Measurements from ENCODE around the gene HDAC10. TPM values are rescaled to one million over a fixed set of nuclear protein-coding genes. Genes with fewer than 3 reads are reported as not detected.

HDAC10 gene
- total and polyA plus RNA-seq, 10 of the 15 experiments (the other 5 are each of a cell fraction or from before 2014, with no cell fraction given): 0.26 to 48.6 (median 5.0) TPM

GRCh38 chr22:50222508-50222907 lies 28.6 kb downstream of the HDAC10 start (continued):
- TF ChIP-seq ASH2L (IDR thresholded peaks at IDR 0.05; ENCODE audit: borderline replicate concordance, low read depth): no peak

GRCh38 chr22:50221410-50222300 lies 29.4 kb downstream of the HDAC10 start:
- TF ChIP-seq RAD21 (IDR thresholded peaks at IDR 0.05; ENCODE audit: insufficient read depth, low read depth, low read length) (0 out of 2 replicates have a peak, but pooled peaks have one; percentile 5), NR2F1 (conservative IDR thresholded peaks at IDR 0.05) (no peak), CTCF (IDR thresholded peaks at IDR 0.05 in 2 of 3, conservative IDR thresholded peaks at IDR 0.05 in 1 of 3; ENCODE audit: control insufficient read depth in 2 of 3, extremely low read depth in 1 of 3, insufficient read depth in 1 of 3, low read depth in 3 of 3, low read length in 3 of 3) (peak in 1 of 3 experiments; percentile 14; a peak in 1 of 6 replicates), SUZ12 (IDR thresholded peaks at IDR 0.05; ENCODE audit: unreplicated experiment) (no peak)
- Histone ChIP-seq H4K20me1 (ENCODE audit: control insufficient read depth, insufficient read depth) (no peaks in the 10 kb centered on the region), H3K36me3 (ENCODE audit: control insufficient read depth in 2 of 2, insufficient read depth in 2 of 2, low read length in 1 of 2) (peaks cover 9 to 61% of the 10 kb centered on the region in 2 experiments; a peak in 3 of 4 replicates), H3K4me3 (no peak overlapping the region), H3K4me2 (ENCODE audit: control insufficient read depth, insufficient read depth) (no peak overlapping the region), H3K79me2 (ENCODE audit: control insufficient read depth, insufficient read depth, low read length) (no peaks in the 10 kb centered on the region), H3K9me3 (replicated peaks; ENCODE audit: control insufficient read depth, insufficient read depth, low read length) (no peaks in the 10 kb centered on the region), H3K9ac (ENCODE audit: control insufficient read depth, insufficient read depth, low read length) (no peak overlapping the region), H3K27ac (ENCODE audit: control insufficient read depth, insufficient read depth) (no peak overlapping the region), H3K27me3 (replicated peaks in 1 of 2; ENCODE audit: control insufficient read depth in 2 of 2, insufficient read depth in 2 of 2, low read length in 1 of 2) (no peaks in the 10 kb centered on the region), H2AFZ (ENCODE audit: control insufficient read depth, low read depth, low read length) (no peak overlapping the region), H3K4me1 (ENCODE audit: control insufficient read depth, insufficient read depth, low read length) (no peaks in the 10 kb centered on the region)
- ChIA-PET SMC1A (ENCODE audit: uncharacterized antibody, unreplicated experiment) (no interaction called here), CTCF (interaction anchor here (0.7 kb wide), 1 partner anchor 73 kb away, joined by 3 read pairs; no protein-coding TSS in a partner anchor), POLR2A (interaction anchor here (0.7 kb wide), 1 partner anchor 487 kb away, joined by 4 read pairs; no protein-coding TSS in a partner anchor), RAD21 (ENCODE audit: unreplicated experiment) (interaction anchor here (0.6 to 0.8 kb wide), 2 partner anchors 11 to 119 kb away, joined by 3 read pairs; no protein-coding TSS in a partner anchor)
- FAIRE-seq (no peak), ATAC-seq (no peak), DNase-seq (ENCODE audit: low read depth, low spot score) (no peak)
- WGBS (ENCODE audit: insufficient coverage, insufficient replicate concordance, low lambda C conversion rate, missing lambda C conversion rate): 82% methylated on average over 19 of the region's 19 CpGs
- no TSS peak for BruUV-seq (replicated peaks)
- in situ Hi-C loops (cut with MboI): no loop called here
- intact Hi-C loops (cut with micrococcal nuclease; ENCODE audit: unreplicated experiment): no loop called here

Data from GM12878 (cell line).